H9 (cell line): ENCODE results near the gene STARD9. TPM values are rescaled to one million over a fixed set of nuclear protein-coding genes. Genes with fewer than 3 reads are reported as not detected.

Experiments
- DNase-seq: peaks from one replicate; pipeline ENCODE4 v3.0.0-alpha.2; 2017
- H2AFZ ChIP-seq: one replicate; pipeline ENCODE4 v1.6.1; 2013; ENCODE audit warnings: mild to moderate bottlenecking, low read length, control low read depth, moderate library complexity
- H2AK5ac ChIP-seq: 2 replicates; pipeline ENCODE4 v1.6.1; 2013; ENCODE audit warnings: low read length, control low read depth, mixed read lengths; ENCODE audit not compliant: insufficient read length
- H2BK120ac ChIP-seq: one replicate; pipeline ENCODE4 v1.6.1; 2013; ENCODE audit warnings: low read depth, mild to moderate bottlenecking, low read length, control low read depth, inconsistent platforms; ENCODE audit not compliant: poor library complexity, severe bottlenecking
- H2BK12ac ChIP-seq: 2 replicates; pipeline ENCODE4 v1.6.1; 2013; ENCODE audit warnings: low read length, control low read depth, mixed read lengths, low read depth; ENCODE audit not compliant: insufficient read length
- H2BK15ac ChIP-seq: 2 replicates; pipeline ENCODE4 v1.6.1; 2013; ENCODE audit warnings: low read depth, low read length, control low read depth
- H2BK20ac ChIP-seq: one replicate; pipeline ENCODE4 v1.6.1; 2013; ENCODE audit warnings: low read depth, mild to moderate bottlenecking, low read length, control low read depth, inconsistent platforms; ENCODE audit not compliant: poor library complexity, severe bottlenecking
- H2BK5ac ChIP-seq: 2 replicates; pipeline ENCODE4 v1.6.1; 2013; ENCODE audit warnings: low read length, control low read depth, mixed read lengths; ENCODE audit not compliant: insufficient read length
- H3K14ac ChIP-seq: 2 replicates; pipeline ENCODE4 v1.6.1; 2013; ENCODE audit warnings: low read length, control low read depth; ENCODE audit not compliant: insufficient read depth
- H3K18ac ChIP-seq: 2 replicates; pipeline ENCODE4 v1.6.1; 2013; ENCODE audit warnings: low read depth, mild to moderate bottlenecking, mixed read lengths, low read length, control low read depth; ENCODE audit not compliant: insufficient read length
- H3K23ac ChIP-seq: 2 replicates; pipeline ENCODE4 v1.6.1; 2013; ENCODE audit warnings: low read length, control low read depth, mixed read lengths, low read depth; ENCODE audit not compliant: insufficient read length
- H3K23me2 ChIP-seq: 2 replicates; pipeline ENCODE4 v1.6.1; 2013; ENCODE audit warnings: low read depth, mild to moderate bottlenecking, mixed read lengths, low read length, control low read depth; ENCODE audit not compliant: insufficient read length, poor library complexity, severe bottlenecking
- H3K27ac ChIP-seq: 2 replicates; pipeline ENCODE4 v1.5.1; 2013; ENCODE audit warnings: low read length, control low read depth, mixed read lengths, low read depth; ENCODE audit not compliant: insufficient read length
- H3K27me3 ChIP-seq: 2 replicates; pipeline ENCODE4 v1.6.1; 2013; ENCODE audit warnings: low read length, control low read depth, inconsistent platforms; ENCODE audit not compliant: insufficient read depth
- H3K4ac ChIP-seq: 2 replicates; pipeline ENCODE4 v1.6.1; 2013; ENCODE audit warnings: low read depth, mild to moderate bottlenecking, control low read depth, inconsistent platforms, low read length, moderate library complexity
- H3K4me1 ChIP-seq: 2 replicates; pipeline ENCODE4 v1.6.1; 2013; ENCODE audit warnings: low read length, control low read depth, inconsistent platforms; ENCODE audit not compliant: insufficient read depth
- H3K4me2 ChIP-seq: 2 replicates; pipeline ENCODE4 v1.6.1; 2013; ENCODE audit warnings: low read length, control low read depth, mixed read lengths; ENCODE audit not compliant: insufficient read length, insufficient read depth
- H3K56ac ChIP-seq: 2 replicates; pipeline ENCODE4 v1.6.1; 2013; ENCODE audit warnings: low read depth, mild to moderate bottlenecking, mixed read lengths, low read length, control low read depth; ENCODE audit not compliant: insufficient read length
- H3K79me1 ChIP-seq: 2 replicates; pipeline ENCODE4 v1.6.1; 2013; ENCODE audit warnings: low read depth, mild to moderate bottlenecking, moderate library complexity, low read length, control low read depth, inconsistent platforms; ENCODE audit not compliant: insufficient read depth, poor library complexity, severe bottlenecking
- H3K79me2 ChIP-seq: 2 replicates; pipeline ENCODE4 v1.6.1; 2013; ENCODE audit warnings: low read length, control low read depth, inconsistent platforms; ENCODE audit not compliant: insufficient read depth
- H3K9ac ChIP-seq: 2 replicates; pipeline ENCODE4 v1.6.1; 2013; ENCODE audit warnings: low read length, control low read depth, mixed read lengths; ENCODE audit not compliant: insufficient read length; ENCODE audit errors: extremely low read depth
- H3K9me3 ChIP-seq: one replicate; pipeline ENCODE4 v1.6.1; 2013; ENCODE audit warnings: low read depth, low read length, inconsistent platforms; ENCODE audit not compliant: control insufficient read depth
- H3T11ph ChIP-seq: one replicate; pipeline ENCODE4 v1.6.1; 2013; ENCODE audit warnings: mild to moderate bottlenecking, low read length, control low read depth, inconsistent platforms
- H4K20me1 ChIP-seq: one replicate; pipeline ENCODE4 v1.6.1; 2013; ENCODE audit not compliant: control insufficient read depth, insufficient read length, insufficient read depth
- H4K5ac ChIP-seq: 2 replicates; pipeline ENCODE4 v1.6.1; 2013; ENCODE audit warnings: low read depth, mild to moderate bottlenecking, mixed read lengths, low read length, control low read depth; ENCODE audit not compliant: insufficient read length
- H4K8ac ChIP-seq: replicated peaks from 2 replicates; pipeline ENCODE4 v1.6.1; 2013; ENCODE audit warnings: low read length, control low read depth, mixed read lengths, low read depth; ENCODE audit not compliant: insufficient read length
- H4K91ac ChIP-seq: 2 replicates; pipeline ENCODE4 v1.6.1; 2013; ENCODE audit warnings: low read depth, mild to moderate bottlenecking, moderate library complexity, mixed read lengths, low read length, control low read depth; ENCODE audit not compliant: insufficient read length
- H3K27ac Mint-ChIP-seq, 3 experiments: 2 replicates in 2 of 3; 3 replicates in 1 of 3; pipeline ENCODE4 v1.8.0; 2020 to 2021; ENCODE audit warnings: mixed read lengths in 3 of 3, mild to moderate bottlenecking in 1 of 3, moderate library complexity in 1 of 3
- H3K27me3 Mint-ChIP-seq: 2 replicates; pipeline ENCODE4 v1.8.0; 2021; ENCODE audit warnings: low read depth, mild to moderate bottlenecking, moderate library complexity, mixed read lengths
- H3K36me3 Mint-ChIP-seq, 3 experiments: 2 replicates in 2 of 3; 3 replicates in 1 of 3; pipeline ENCODE4 v1.8.0; 2020 to 2021; ENCODE audit warnings: low read depth in 3 of 3, mixed read lengths in 3 of 3; ENCODE audit not compliant: insufficient read depth in 1 of 3
- H3K4me1 Mint-ChIP-seq, 2 experiments: 2 replicates each; pipeline ENCODE4 v1.8.0; 2020; ENCODE audit warnings: mixed read lengths in 2 of 2
- H3K4me3 Mint-ChIP-seq, 2 experiments: 2 replicates in 1 of 2; 3 replicates in 1 of 2; pipeline ENCODE4 v1.8.0; 2020 to 2021; ENCODE audit warnings: mild to moderate bottlenecking in 2 of 2, mixed read lengths in 2 of 2, moderate library complexity in 1 of 2
- H3K9me3 Mint-ChIP-seq, 2 experiments: 2 replicates in 1 of 2; 3 replicates in 1 of 2; pipeline ENCODE4 v1.8.0; 2020; ENCODE audit warnings: mild to moderate bottlenecking in 2 of 2, mixed read lengths in 2 of 2, moderate library complexity in 1 of 2
- CTCF ChIP-seq: fragments of 200-600 bp; sonication (generic); conservative IDR thresholded peaks from 3 replicates; pipeline ENCODE4 v1.8.0; 2021; ENCODE audit warnings: antibody characterized with exemption, mild to moderate bottlenecking
- WGBS: extraction: QIAGEN DNeasy Blood & Tissue Kit; methylation state at CpG from one replicate; pipeline ENCODE4 v1.1.7; 2013; ENCODE audit warnings: missing lambda C conversion rate, low lambda C conversion rate, mixed read lengths; ENCODE audit not compliant: insufficient read length; ENCODE audit errors: extremely low coverage; 5-methylcytosine and 5-hydroxymethylcytosine counted together
- total RNA-seq: library from RNA; stranded (reverse); gene quantifications from 2 replicates; pipeline ENCODE4 v1.2.1, GENCODE V29; 2021

The STARD9 gene
- total RNA-seq, 1 experiment from 2014 or later = 6.9 TPM

DNA sequence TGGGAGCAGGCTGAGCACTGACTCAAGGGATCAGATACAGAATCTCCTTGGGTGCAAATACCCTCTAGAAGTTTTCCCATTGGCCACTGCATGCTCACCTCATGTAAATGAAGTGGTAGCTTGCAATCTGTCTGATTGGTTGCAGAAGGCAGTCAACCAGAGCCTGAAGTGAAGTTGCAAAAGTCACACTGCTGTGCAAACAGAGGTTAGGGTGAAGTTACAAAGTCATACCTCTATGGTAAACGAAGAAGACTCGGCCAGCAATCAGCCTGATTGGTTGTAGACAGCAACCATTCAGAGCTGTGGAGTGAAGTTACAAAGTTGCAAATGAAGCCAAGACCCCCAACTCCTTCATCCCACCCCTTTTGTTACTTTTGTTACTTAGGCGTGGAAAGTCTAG lies 27.1 kb downstream of the STARD9 start:
- Mint-ChIP-seq H3K36me3 (peaks cover 17 to 22% (median 18%) of the 10 kb centered on the region in 3 experiments), H3K4me3 (no peak overlapping the region), H3K27ac (no peak overlapping the region; a peak in 1 of 7 replicates), H3K4me1 (peaks cover 0 to 6% of the 10 kb centered on the region in 2 experiments; a peak in 3 of 4 replicates), H3K27me3 (no peaks in the 10 kb centered on the region), H3K9me3 (peaks cover 12 to 20% of the 10 kb centered on the region in 2 experiments)
- Histone ChIP-seq H3K4ac (no peak overlapping the region), H3K27me3 (no peaks in the 10 kb centered on the region), H3K9me3 (peaks cover 8% of the 10 kb centered on the region), H4K20me1 (no peaks in the 10 kb centered on the region), H3K14ac (no peak overlapping the region), H2AK5ac (no peak overlapping the region), H4K91ac (no peak overlapping the region), H2BK12ac (no peak overlapping the region), H4K8ac (no peak overlapping the region), H3K27ac (no peak overlapping the region), H3T11ph (no peak overlapping the region), H2BK20ac (no peak overlapping the region), H4K5ac (no peak overlapping the region), H3K56ac (no peak overlapping the region), H3K18ac (no peak overlapping the region), H3K4me2 (no peak overlapping the region), H3K4me1 (no peaks in the 10 kb centered on the region), H3K9ac (no peak overlapping the region), H3K23me2 (no peaks in the 10 kb centered on the region), H2BK120ac (no peak overlapping the region), H3K79me2 (no peaks in the 10 kb centered on the region), H2AFZ (no peak overlapping the region), H2BK15ac (no peak overlapping the region), H3K23ac (no peak overlapping the region), H3K79me1 (no peaks in the 10 kb centered on the region), H2BK5ac (no peak overlapping the region)
- no peak for DNase-seq
- no CpG with 5 or more reads among the region's 3 CpGs for WGBS
- TF ChIP-seq CTCF = no peak
